HS-27A (cell line): ENCODE data around the gene TSC2.

Source experiments
- DNase-seq: peaks from one replicate; pipeline ENCODE4 v3.0.0-alpha.2; 2012; ENCODE audit warnings: low read depth, missing footprints

The TSC2 gene

GRCh38 chr16:2043667-2044451, 3.9 kb upstream of the TSC2 start:
- no peak for DNase-seq

DNA sequence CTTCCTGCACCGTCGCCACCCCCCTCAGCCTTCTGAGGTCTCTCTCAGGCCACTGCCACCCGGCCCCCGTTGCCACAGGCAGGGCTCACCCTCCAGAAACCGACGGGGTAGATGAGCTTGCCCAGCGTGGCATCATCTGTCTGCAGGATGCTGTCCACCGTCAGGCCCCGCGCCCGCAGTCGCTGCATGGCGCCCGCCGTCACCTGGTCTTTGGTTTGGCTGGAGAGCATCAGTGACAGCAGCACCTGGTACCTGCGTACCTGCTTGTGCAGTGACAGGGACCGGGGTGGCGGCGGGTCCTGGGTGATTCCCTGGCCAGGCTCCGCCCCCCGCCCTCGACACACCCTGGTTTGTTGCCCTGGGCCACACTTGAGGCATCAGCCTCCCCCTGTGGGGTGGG, 3.2 kb upstream of the TSC2 start:
- DNase-seq: no peak

DNA sequence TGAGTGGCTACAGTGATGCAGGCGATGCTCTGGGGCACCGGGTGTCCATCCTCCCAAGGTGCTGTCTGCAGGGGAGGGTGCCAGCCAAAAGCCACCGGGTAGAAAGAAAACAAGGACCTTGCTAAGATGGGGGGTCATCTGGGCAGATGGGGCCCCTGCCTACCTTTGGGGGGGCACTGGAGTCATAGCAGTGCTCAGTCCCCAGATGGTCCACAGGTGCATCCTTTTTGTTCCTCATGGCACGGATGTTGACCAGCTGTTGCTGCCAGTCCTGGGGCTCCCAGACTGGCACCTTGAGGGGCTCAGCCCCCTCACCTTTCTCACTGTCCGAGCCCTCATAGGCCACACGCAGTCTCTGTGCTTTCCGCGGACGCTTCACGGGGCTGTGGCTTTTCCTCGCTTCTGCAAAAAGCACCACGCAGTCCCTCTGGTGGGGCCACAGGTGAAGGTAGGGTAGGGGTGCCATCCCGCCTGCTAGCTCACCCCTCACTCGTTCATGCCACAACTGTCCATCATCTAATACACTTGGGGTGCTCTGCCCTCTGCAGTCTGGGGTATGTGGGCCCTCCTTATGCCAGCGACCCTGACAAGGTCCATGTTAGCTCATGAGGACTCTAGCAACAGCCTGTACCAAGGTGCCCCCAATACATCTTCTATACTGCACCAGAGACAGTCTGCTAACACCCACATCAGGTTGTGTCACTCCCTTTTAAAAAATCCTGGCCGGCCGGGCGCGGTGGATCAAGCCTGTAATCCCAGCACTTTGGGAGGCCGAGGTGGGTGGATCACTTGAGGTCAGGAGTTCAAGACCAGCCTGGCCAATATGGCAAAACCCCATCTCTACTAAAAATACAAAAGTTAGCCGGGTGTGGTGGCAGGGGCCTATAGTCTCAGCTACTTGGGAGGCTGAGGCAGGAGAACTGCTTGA, 1.6 kb upstream of the TSC2 start:
- DNase-seq: no peak

- DNase-seq: no peak
These were observed 874 bp upstream of the TSC2 start for GRCh38 chr16:2046893-2047329.

- no peak for DNase-seq
These were observed 345 bp downstream of the TSC2 start for GRCh38 chr16:2048116-2048543.

DNA sequence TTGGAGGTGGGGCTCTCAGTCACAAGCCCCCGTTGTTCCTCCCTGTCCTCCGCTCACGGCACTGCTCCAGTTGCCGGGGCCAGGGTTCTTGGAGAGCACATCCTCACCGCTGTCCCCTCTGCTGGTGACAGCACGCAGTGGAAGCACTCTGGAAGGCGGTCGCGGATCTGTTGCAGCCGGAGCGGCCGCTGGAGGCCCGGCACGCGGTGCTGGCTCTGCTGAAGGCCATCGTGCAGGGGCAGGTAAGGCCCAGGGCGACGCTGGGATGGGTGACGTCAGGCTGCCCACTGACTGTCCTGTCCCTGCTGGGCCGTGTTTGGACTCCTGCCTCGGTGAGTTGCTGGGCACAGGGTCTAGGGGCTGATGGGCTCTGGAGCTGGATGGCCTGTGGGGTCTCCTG, 5.4 kb downstream of the TSC2 start:
- no peak for DNase-seq

- DNase-seq: no peak
These were observed 6.1 kb downstream of the TSC2 start for GRCh38 chr16:2053897-2054296.

DNA sequence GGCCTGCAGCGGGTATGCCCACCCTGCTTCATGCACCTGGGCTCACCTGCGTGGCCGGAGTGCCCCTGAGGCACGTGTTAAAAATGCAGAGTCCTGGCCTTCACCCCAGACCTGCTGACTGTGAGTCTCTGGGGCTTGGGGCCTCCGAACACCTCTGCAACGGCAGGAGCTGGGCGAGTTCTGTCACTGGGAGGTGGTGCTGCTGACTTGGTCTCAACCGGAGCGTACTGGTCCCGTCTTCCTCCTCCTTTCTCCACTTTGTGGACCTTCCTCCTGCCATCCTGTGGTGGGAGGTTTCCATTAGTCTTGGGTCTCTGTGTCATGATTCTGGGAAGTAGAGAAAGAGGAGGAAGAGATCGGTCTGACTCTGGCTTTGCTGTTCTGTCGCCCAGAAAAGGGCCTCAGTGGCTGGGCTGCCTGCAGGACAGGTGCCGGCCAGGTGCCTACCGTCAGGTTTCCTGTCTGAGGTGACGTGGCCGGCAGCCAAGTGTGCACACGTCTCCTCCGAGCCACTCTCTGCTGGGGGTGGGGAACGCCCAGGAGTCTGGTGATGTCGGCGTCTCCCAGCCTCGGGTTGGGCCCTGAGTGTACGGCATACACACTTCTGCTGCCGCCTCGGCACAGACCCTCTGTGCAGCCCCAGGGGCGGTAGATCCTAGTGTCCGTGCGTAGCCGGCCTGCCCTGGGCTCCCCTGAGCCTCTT, 6.9 kb downstream of the TSC2 start:
- no peak for DNase-seq

DNA sequence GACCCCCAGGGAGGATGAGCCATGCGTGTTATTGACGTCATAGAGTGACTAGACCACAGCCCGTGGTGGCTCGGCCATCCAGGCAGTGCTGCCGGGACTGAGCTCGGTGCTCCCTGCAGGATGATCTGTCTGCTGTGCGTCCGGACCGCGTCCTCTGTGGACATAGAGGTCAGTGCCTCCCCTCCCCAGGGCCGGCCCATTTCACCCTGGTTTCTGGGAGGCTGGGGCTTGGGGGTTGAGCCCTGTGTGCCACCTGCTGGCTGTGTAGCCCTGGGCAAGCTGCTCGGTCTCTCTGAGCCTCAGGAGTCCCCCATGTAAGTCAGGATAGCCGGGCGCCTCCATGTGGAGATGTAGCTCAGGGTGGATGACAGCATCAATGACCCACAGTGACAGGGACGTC, 8.3 kb downstream of the TSC2 start:
- DNase-seq: no peak

DNA sequence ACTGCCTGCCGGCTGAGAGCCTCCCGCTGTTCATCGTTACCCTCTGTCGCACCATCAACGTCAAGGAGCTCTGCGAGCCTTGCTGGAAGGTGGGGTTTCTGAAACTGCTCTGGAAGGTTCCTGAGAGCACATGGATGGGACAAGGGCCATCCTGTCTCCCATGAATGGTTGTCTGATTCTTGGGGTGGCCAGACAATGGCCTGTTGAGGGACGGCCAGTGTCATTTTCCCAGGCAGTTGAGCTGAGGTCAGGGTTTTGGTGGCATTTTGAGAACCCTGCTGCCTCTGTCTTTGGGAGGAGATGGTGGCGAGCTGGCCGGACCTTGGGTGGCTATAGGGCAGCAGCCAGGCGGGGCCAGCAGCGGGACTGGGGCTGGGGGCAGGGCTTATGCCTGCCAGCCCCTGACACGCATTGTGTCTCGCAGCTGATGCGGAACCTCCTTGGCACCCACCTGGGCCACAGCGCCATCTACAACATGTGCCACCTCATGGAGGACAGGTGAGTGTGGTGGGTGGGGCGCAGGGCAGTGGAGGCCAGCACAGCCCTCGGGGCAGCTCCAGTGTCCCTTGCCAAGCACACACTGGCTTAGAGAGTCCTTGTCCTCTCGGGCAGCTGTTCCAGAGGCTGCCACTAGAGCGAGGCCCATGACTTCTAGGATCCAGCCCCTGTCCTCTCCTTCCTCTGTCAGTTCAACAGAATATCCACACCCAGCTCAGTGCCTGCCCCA, 9.1 kb downstream of the TSC2 start:
- no peak for DNase-seq

DNA sequence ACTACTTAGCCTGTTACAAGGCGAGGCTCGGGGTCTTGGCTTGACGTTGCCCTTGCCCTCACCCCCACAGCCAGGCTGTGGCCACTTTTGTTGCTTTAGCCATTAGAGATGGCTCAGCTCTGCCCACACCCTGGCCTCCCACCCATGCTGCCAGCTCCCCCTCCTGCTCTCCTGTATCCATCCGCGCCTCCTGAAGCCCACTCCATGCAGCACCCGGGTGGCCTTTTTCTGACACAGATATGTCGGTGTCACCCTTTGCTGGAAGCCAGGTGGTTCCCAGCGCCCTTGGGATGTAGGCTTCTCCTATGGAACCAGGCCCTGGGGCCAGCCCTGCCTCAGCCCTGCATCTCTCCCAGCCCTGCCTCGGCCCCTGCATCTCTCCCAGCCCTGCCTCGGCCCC, 9.7 kb downstream of the TSC2 start:
- DNase-seq: no peak

DNA sequence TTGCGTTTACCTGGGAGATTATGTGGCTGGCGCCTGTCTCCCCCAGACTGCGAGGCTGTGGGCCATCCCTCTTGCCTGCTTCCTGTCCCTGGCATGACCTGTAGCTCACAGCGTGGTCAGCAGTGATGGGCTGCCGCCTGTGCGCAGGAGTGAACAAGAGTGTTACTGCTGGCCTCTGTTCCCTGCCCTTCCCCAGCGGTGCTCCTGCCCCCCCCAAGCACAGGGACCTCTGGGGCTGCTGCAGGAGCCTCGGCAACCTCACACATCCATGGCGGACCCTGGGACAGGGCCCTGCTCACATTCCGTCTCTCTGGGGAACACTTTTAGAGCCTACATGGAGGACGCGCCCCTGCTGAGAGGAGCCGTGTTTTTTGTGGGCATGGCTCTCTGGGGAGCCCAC, 10.6 kb downstream of the TSC2 start:
- DNase-seq: no peak

DNA sequence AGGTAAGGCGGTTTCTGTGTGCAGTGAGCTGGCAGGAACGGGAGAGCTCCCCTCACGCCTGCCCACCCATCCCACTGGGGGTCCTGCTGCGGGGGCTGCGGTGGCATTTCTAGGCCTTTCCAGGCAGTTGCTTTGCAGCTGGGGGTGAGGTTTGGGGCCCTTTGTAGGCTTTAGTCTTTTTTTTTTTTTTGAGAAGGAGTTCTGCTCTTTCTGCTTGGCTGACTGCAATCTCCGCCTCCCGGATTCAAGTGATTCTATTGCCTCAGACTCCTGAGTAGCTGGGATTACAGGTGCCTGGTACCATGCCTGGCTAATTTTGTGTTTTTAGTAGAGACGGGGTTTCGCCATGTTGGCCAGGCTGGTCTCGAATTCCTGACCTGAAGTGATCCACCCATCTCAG, 11.1 kb downstream of the TSC2 start:
- DNase-seq: no peak

DNA sequence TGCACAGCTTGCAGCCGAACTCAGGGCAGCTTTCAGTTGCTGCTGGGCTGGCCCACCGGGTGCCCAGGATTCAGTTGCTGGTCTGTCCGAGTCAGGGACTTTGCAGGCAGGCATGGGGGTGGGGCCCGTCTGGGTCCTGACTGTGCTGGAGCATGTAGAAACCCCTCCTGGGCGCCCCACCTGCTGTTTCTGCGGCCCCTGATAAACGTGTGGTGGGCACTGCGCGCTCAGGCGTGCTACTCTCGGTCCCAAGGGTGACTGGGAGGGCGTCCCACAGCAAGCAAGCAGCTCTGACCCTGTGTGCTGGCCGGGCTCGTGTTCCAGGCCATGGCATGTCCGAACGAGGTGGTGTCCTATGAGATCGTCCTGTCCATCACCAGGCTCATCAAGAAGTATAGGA, 12.6 kb downstream of the TSC2 start:
- no peak for DNase-seq

- DNase-seq: no peak
These were observed 13.2 kb downstream of the TSC2 start for GRCh38 chr16:2061023-2061422.

GRCh38 chr16:2061526-2061925, 13.7 kb downstream of the TSC2 start:
- no peak for DNase-seq

- DNase-seq: no peak
These were observed 15.0 kb downstream of the TSC2 start for GRCh38 chr16:2062801-2063200.

GRCh38 chr16:2063861-2064260, 16.1 kb downstream of the TSC2 start:
- DNase-seq: no peak

DNA sequence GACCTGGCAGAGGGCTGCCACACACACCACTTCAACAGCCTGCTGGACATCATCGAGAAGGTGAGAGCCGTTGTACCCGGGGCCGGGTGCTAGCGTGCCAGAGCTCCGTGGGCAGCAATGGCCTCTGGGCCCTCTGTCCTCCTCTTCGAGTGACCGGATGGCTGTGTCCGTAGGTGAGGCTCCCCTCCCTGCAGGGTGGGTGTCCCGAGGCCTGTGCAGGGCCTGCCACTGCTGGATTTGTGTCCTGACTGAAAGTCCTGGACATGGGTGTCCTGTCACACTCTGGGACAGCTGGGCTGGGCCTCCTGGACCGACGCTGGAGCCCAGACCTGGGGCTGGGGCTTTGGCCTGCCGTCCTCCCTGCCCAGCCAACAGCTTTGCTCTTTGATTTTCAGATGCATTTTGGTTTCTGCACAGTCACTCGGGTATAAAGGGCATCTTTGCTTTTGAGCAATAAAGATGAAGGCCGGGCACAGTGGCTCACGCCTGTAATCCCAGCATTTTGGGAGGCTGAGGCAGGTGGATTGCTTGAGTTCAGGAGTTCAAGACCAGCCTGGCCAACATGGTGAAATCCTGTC, 16.7 kb downstream of the TSC2 start:
- DNase-seq: no peak

DNA sequence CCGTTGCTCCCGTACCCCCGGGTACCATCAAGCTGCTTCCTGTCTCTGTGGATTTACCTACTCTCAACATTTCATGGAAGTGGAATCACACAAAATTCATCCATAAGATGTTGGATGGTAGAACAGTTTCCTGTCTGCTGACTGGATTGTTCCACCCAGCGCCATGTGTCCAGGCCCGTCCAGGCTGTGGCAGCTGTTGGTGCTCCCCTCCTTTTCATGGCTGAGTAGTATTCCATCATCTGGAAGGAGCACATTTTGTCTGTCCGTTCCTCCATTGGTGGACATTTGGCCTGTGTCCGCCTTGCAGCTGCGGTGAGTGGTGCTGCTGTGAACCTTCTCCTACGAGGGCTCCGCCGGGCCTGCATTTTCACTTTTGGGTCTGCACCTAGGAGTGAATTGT, 18.4 kb downstream of the TSC2 start:
- no peak for DNase-seq
